Stimulated activated CD4-positive, alpha-beta T cell treated with anti-CD3 and anti-CD28 coated beads, Interleukin-15, amount 100 ng/mL, for 24 hours (primary cell): ENCODE measurements around the gene SBNO1.
"Not testable (repeated sequence)": the region's sequence is repeated elsewhere in the genome, so short reads cannot be mapped to it uniquely, and the experiment has no call there.

Experiments used
- DNase-seq: peaks from one replicate; pipeline ENCODE4 v3.0.0-alpha.2; 2020

The SBNO1 gene

DNA sequence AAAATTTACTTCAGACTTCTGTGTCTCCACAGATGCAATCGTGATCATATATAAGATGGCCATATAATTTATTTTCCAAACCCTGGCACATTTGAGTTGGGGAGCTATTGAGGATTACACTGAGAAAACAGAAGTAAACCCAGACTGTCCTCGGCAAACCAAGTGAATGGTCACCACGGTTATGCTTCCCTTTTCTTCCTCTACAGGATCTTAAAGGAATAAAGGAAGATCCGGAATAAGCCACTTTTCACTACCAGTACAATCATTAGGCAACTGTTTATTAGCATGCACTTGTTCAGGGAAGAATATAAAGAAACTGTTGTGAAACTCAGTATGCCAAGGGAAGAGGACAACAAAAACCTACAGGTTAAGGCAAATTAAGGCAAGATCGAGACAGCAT, 27.6 kb downstream of the SBNO1 start:
- DNase-seq: no peak

DNA sequence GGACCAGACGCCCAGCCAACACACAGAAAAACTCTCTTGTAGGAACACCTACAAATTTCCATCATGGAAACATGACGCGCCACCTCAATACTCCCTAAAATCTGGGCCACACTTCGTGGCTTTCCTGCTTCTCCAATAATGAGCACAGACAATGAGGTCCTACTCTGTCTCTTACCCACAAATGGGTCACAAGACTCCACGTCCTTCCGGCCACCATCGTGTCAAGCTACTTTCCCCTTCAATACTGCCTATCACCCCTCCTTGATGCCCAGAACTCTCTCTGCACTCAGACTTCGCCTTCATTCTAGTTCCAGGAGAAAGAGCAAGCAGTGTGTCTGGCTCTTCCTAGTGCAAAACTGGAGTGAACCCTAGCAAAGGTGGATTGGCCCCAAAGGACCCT, 28.1 kb downstream of the SBNO1 start:
- no peak for DNase-seq

DNA sequence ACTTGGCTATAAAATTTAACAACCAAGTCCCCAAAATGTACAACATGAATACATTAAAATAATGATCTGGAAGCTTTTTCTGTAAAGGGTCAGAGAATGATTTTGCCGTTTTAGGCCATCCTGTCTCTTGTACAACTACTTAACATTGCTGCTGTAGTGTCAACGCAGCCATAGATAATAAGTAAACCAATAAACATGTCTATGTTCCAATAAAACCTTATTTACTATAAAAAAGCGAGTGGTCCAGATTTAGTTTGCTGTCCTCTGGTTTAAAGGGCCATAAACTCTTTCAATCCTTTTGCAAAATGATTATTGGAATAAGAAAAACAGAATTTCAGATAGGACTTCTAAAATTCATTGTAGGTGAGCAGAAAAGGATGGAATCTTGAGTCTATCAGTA, 29.2 kb downstream of the SBNO1 start:
- DNase-seq: no peak

DNA sequence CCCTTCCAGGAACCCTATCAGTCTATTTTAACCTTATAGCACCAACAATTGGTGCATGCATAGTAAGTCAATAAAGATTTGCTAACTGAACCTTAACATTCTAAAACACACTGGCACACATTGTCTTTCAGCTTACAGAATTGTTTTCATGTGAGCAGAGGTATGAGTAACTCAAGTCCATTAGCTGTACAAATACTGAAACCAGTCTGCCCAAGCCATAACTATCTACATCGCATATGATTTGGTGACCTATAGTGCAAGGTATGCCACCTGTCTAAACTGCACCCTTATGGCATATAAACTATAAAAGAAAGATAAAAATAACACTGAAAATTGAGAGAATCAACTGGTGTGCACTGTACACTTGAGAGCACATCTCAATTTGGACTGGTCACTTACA, 34.8 kb downstream of the SBNO1 start:
- DNase-seq: no peak

DNA sequence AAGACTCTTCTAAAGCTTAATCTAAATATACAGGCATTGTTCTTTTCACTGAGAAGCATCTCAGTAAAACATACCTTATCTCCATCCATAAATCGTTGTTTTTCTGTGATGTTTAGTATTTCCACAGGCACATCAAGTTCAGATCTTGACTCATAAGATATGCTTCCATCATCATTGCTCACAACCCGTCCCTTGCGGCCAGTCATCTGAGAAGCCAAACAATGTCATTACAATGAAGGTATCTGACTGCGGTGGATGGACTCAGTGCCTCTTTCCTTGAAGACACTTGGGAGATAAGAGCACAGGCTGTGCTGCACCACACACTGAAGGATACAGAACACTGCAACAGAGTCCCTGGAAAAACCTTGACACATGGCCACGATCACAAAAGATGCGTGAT, 44.8 kb downstream of the SBNO1 start:
- DNase-seq: no peak

DNA sequence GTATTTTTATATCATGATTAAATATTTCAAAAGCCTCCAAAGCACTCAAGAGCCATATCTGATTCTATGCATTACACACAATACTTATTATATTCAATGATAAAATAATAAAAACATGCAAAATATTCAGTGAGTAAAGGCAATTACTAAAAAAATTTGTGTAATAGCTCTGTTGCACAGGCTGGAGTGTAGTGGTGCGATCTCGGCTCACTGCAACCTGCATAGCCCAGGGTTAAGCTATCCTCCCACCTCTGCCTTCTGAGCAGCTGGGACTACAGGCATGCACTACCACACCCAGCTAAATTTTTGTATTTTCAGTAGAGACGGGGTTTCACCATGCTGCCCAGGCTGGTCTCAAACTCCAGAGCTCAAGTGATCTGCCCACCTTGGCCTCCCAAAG, 45.4 kb downstream of the SBNO1 start:
- no peak for DNase-seq

DNA sequence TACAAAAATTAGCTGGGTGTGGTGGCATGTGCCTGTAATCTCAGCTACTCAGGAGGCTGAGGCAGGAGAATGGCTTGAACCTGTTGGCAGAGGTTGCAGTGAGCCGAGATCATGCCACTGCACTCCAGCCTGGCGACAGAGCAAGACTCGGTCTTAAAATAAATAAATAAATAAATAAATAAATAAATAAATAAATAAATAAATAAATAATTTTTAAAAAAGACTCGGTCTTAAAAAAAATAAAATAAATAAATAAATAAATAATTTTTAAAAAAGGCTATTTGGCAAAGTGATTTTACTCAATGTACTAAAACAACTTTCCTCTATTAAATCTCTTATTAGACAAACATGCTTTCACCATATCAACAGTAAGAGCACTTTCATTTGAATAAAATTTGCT, 51.6 kb downstream of the SBNO1 start:
- DNase-seq: not testable (repeated sequence)

DNA sequence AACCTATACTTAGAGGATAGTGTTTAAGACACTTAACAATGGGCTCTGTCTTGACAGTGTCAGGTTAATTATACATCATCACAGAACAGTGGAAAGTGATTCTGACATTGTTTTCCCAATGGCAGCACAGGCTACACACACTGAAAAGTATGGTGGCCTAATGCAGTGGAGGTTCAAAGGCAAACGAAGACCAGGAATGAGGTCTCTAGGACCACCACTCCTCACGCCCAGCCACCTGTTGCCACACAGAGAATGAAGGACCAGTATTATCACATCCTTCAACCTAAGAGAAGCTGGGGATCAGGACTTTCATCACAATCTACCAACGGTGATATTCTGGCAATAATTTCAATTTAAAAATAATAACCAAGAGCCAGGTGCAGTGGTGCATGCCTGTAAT, 58.4 kb downstream of the SBNO1 start:
- DNase-seq: no peak

DNA sequence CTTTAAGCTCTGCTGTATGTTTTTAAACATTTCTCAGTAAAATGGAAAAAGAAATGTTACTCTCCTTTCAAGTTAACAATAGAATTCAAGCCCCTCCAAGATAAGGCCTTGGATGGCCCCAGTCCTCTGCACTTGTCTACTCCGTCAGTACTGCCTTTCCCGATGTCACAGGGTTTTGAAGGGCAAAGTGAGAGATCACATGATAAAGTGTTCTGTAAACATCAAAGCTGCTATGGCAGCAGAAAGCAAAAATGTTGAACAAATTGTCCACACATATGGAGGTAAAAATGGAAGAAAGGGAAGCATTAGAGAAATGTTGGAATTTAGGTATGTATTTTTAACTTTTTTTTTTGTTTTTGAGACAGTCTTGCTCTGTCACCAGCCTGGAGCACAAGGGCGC, 59.5 kb downstream of the SBNO1 start:
- DNase-seq: no peak

DNA sequence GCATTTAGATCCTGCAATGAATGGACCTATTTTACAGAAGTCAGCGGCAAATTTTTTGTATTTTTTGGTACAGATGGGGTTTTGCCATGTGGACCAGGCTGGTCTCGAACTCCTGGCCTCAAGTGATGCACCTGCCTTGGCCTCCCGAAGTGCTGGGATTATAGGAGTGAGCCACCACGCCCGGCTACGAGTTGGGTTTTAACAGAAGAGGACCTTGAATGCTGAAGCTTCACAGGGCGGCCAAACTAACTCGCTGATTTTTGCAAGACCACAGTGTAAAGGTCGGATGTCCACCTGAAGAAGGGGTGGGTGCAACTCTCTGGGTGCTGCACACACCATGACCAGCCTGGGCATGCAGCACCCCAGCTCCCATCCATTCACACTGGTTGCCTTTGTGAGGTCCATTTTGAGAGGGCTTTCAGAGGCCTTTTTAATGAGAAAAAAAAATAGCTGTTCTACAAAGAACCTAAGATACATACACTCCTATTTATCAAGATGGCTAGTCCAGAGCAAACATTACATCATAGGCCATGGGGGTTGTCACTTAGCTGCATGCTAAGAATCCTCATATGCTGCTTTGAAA, 71.4 kb downstream of the SBNO1 start:
- no peak for DNase-seq

DNA sequence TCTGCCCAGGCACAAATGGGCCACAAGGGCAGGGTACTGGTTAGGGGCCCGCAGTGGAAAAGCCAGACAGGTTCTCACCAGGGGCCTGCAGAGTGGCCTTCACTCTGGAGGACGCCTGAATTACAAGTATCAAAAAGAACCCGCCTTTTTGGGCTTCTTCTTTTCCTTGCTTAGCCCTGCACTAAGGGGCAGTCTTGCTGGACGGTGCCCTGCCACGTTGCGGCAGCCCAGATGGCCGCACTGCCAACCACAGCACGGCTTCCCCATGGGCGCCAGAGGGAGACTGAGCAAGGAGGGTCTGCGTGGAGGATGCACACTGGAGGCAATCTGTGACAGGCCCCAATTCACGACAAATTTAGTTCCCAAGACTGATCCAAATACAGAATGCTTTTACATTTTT, 74.7 kb downstream of the SBNO1 start:
- DNase-seq: no peak

DNA sequence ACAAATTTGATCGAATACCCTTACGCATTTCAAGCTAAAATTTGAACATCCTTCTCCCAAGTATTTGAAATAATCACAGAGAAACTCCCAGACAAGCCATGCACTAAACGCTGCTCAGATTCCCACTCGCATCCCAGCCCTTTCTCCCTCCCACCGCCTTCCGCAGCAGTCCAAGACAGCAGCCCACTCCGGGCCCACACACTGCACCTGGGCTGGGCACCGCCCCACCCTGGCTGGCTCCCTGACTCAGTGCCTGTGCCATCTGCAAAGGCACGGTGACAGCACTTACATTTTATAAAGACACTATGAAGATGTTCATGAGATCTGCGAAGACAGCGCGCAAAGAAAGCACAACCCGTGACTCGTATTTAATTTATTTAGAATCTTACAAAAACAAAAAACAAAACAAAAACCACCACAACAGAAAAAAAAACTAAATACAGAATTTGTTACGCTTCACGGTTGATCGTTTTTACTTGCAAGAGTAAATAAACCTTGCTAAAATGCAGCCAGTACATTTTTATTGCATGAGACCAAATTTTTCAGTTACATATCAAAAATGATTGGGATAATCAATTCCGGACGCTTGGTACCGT, 75.8 kb downstream of the SBNO1 start:
- no peak for DNase-seq

DNA sequence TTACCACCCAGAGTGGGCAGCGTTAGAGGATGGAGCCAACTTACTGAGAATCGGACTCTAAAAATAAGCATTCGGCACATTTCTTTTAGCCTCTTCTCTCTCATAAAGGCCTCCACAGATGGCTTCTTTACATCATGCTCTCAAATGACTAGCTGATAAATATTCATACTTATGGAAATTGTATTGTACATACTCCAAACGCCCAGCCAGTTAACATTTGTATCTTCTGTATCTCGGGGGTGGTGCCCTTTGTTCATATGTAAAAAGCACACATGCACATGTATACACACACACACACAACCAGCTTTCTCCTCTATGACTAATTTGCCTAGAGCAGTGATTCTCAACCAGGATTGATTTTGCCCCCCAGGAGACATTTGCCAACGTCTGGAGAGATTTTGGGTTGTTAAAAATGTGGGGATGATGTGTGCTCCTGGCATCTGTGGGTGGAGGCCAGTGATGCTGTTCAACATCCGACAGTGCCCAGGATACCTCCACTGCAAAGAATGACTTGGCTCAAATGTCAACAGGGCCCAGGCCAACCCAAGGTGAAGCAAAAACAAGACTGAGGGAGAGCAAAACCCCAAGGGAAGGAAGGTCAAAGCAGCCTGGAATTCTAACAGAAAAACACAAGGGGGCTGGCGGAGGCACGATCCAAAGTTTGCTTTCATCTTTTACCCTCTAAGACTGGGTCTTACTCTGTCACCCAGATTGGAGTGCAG, 77.8 kb downstream of the SBNO1 start:
- DNase-seq: no peak

DNA sequence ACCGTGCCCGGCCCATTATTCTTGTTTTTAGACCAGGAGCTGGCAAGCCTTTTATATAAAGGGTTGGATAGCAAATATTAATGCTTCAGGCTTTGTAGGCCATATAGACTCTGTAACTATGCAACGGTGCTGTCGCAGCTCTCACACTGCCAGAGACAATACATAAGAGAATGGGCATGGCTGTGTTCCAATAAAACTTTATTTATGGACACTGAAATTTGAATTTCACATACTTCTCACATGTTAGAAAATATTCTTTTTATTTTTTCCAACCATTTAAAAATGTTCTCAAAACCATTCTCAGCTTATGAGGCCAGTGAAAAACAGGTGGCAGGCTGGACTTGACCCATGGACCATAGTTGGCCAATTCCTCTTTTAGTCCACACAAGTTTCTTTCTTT, 80.0 kb downstream of the SBNO1 start:
- DNase-seq: no peak

DNA sequence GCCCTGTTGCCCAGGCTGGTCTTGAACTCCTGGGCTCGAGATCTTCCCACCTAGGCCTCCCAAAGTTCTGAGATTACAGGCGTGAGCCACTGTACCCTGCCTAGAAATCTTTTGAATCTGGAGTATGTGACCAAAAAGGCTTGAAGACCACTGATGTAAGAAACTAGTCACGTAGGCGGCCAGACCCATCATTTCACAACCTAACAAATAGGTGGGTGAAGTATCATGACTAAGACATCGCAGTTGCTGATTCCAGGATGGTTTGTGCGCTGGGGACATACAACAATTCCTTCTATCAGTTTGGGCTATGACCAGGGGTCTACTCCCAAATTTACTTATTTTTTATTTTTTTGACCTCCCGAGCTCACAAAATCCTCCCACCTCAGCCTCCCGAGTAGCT, 81.2 kb downstream of the SBNO1 start:
- no peak for DNase-seq

DNA sequence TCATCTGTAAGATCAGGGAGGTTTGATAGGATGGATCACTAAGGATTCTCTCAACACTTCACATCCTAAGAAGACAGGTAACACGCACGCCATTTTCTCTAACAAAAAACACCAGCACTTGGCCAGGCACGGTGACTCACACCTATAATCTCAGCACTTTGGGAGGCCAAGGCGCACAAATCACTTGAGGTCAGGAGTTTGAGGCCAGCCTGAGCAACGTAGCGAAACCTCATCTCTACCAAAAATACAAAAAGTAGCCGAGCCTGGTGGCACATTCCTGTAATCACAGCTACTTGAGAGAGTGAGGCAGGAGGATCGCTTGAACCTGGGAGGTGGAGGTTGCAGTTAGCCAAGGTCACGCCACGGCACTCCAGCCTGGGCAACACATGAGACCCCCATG, 82.5 kb downstream of the SBNO1 start:
- no peak for DNase-seq

DNA sequence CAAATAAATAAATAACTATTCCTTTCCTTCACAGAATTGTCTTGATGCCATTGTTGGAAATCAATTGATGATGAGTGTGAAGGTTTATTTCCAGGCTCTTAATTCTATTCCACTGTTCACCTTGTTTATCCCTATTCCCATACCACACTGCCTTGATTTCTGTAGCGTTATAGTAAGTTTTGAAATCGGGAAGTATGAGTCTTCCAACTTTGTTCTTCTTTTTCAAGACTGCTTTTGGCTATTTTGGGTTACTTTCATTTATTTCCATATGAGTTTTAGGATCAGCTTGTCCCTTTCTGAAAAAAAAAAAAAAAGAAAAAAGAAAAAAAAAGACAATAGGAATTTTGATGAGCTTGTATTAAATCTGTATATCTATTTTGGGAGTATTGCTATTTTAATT, 83.7 kb downstream of the SBNO1 start:
- DNase-seq: no peak

DNA sequence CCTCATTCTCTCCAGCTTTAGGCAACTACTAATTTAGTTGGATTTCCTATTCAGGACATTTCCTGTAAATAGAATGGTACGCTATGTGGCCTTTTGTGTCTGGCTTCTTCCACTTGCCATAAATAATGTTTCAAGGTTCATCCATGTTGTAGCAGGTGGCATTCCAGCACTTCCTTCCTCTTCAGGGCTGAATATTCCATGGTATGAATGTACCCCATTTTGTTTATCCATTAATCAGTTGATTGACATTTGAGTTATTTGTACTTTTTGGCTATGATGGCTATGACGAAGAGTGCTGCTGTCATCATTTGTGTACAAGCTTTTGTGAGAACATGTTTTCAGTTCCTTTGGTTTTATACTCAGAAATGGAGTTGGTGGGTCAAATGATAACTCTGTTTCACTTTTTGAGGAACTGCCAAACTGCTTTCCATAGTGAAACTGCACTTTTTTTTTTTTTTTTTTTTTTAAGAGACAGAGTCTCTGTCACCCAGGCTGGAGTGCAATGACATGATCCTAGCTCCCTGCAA, 86.5 kb downstream of the SBNO1 start:
- no peak for DNase-seq

DNA sequence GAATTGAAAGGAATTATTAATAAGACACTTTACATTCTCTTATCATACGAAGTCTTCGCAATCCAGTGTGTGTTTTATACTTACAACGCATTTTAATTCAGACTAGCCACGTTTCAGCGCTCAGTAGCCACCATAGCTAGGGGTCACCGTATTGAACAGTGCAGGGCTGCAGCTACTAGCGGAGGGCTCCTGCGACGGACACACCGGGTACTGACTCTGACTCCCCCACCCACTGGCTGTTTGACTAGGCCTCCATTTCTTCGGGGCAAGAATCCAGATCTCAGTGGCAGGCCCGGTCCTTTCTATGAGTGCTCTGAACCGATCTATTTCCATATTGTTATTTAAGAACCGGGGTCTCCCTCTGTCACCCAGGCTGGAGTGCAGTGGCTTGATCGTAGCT, 91.5 kb downstream of the SBNO1 start:
- no peak for DNase-seq

DNA sequence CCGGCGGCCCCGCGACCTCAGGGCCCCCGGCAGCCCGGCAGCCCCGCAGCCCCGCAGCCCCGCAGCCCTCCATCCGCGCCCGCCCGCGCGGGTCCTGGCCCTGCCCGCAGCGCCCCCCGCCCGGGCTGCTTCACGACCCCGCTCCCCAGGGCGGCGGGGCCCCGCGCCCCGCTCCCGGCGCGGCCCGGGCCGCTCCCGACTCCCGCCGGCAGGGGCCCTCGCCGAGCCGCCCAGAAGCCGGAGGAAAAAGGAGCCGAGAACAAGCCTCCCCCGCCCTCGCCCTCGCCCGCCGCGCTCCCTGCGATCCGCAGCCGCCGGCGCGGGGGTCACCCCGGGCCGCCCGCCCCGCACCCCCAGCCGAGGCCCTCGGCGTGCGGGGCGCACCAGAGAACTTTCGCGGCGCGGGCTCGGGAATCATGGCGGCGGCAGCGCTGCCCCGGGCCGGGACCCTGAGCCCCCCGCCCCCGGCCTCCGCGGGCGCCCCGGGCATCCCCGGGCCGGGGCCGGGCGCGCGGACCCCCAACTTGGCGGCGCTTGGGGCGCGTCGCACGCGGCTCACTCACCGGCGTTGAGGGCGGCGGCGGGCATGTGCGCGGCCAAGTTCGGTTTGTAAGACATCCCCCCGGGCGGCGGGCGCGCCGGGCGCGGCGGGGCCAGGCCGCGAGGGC, 93.5 kb downstream of the SBNO1 start:
- DNase-seq: peak; percentile 83

DNA sequence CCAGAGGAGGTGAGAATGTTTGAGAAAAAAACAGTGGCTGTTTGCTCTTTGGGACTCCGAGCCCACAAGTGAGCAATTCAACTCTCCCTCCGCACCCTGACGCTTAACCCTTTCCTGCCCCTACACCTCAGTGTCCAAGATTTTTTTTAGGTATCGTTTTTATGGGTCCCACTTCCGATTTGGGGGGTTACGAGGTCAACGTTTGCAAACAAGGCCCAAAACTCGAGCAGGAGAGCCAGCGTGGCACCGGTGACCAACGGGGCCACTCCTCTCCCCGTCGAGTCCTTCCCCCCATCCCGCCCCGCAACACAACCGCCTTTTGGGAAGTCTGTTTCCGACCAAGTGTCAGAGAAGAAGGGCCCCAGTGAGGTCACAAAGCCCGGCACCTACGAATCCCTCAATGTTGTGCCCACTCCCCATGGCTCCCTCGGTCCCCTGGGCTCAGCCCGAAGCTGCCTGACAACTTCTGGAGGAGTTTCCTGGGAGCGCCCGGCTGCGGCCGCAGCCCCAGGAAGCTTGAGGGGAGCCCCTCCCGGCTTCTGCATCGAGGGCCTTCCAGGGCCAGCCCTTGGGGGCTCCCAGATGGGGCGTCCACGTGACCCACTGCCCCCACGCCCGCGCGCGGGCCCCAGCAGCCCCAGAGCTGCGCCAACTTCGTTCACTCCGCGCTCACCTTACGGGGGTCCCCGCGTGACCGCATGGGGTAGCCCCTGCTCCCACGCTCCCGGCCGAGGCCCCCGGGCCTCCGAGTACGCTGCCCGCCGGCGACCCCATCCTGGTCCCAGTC, 94.2 kb downstream of the SBNO1 start:
- peak; percentile 41 for DNase-seq

DNA sequence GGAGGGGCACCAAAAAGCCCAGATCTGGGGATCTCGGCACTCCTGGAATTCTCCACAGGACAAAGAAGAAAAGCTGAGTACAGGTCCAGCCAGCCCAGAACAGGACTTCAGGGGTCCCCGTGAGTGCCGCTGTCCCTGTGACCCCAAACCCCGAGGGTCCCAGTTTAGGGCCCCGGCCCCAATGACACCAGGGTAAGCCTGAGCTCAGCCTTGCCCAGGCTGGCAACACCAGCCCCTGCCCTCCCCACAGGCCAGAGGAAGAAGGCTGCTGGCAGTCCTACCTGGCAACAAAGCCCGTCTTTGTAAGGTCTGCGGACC, 94.8 kb downstream of the SBNO1 start:
- DNase-seq: no peak

DNA sequence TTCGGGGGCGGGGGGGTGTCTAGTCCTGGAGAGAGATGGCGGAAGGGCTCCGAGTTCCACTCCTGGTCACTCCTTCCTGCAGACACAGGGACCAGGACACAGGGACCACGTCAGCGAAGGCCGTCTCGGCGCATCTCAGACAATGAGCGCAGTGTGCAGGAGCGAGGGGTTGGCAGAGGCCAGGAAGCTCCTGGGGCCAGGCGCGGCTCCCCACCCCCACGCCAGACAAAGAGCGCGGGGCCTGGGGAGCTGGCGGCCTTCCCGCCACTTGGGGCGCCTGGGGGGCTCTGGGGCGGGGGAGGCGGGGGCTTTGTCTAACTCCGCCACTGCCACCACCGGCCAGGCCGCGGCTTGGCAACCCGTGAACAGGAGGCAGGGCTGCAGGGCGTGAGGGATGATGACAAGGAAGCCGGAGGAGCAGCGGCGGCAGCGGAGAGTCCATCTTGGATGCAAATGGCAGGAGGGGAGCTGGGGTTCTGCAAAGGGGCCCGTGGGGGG, 95.2 kb downstream of the SBNO1 start:
- peak; percentile 60 for DNase-seq
